Keratinocyte (primary cell): ENCODE measurements around the gene NT5DC3.

Experiments used
- EZH2 ChIP-seq: IDR thresholded peaks from one replicate; pipeline ENCODE4 v1.6.1; 2012; ENCODE audit warnings: inconsistent platforms, mild to moderate bottlenecking, low read length, moderate library complexity
- TF ChIP-seq, protein P1 (sequence below), 3 experiments: IDR thresholded peaks in 1 of 3; conservative IDR thresholded peaks in 1 of 3; optimal IDR thresholded peaks in 1 of 3; 2 replicates in 2 of 3; 3 replicates in 1 of 3; pipeline versions ENCODE3 to v1.5.1; 2011; ENCODE audit warnings: low read length in 3 of 3, mild to moderate bottlenecking in 3 of 3, moderate library complexity in 2 of 3, control low read depth in 1 of 3, inconsistent platforms in 1 of 3; ENCODE audit not compliant: insufficient read depth in 2 of 3; ENCODE audit errors: extremely low read depth in 1 of 3

DNA sequence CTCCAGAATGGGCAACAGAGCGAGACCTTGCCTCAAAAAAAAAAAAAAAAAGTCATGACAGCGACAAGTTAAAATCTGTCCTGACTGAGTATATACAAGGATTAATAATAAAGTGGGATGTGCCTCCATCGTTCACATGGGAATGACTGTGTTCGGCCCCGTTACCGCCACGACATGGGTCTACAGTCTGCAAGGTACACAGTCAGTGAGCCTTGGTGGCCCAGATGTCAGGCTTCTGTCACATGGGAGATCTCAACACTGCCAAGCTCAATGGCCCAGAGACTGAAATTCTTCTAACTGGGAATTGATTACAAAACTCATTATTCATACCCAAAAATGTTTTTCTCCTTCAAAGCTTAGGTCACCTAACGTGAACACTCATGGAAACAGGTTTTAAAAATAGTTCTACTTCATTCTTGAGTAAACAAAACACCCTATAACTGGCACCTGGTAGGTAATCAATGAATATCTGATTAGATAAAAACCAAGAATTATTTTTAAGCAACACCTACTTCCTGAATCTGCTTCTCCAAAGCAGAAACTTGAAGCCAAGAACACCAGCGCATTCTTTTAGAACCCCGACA is 66.0 kb downstream of the NT5DC3 start:
- TF ChIP-seq, protein P1, sequence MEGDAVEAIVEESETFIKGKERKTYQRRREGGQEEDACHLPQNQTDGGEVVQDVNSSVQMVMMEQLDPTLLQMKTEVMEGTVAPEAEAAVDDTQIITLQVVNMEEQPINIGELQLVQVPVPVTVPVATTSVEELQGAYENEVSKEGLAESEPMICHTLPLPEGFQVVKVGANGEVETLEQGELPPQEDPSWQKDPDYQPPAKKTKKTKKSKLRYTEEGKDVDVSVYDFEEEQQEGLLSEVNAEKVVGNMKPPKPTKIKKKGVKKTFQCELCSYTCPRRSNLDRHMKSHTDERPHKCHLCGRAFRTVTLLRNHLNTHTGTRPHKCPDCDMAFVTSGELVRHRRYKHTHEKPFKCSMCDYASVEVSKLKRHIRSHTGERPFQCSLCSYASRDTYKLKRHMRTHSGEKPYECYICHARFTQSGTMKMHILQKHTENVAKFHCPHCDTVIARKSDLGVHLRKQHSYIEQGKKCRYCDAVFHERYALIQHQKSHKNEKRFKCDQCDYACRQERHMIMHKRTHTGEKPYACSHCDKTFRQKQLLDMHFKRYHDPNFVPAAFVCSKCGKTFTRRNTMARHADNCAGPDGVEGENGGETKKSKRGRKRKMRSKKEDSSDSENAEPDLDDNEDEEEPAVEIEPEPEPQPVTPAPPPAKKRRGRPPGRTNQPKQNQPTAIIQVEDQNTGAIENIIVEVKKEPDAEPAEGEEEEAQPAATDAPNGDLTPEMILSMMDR (optimal IDR thresholded peaks at IDR 0.05 in 1 of 3, IDR thresholded peaks at IDR 0.05 in 1 of 3, conservative IDR thresholded peaks at IDR 0.05 in 1 of 3; ENCODE audit: extremely low read depth in 1 of 3, insufficient read depth in 2 of 3, low read length in 3 of 3), result no peak
- TF ChIP-seq EZH2, result no peak
